IMR-90 (cell line): Measurements from ENCODE around the gene WDFY2. TPM values are rescaled to one million over a fixed set of nuclear protein-coding genes. Genes with fewer than 3 reads are reported as not detected.

Experiments used
- ATAC-seq: fragments of 200-7000 bp; cut with Tn5 transposase; 2 replicates; pipeline ENCODE4 v1.9.1; 2020; ENCODE audit warnings: low read depth, mild to moderate bottlenecking, moderate library complexity
- BruUV-seq: library from RNA; stranded (reverse); fragments of 400-500 nt; replicated peaks from 2 replicates; lab custom pipeline; 2021; lab: Mats Ljungman, UMichigan
- CTCF ChIA-PET: fragments of 300-600 bp; formaldehyde crosslinking; extraction: SDS; loops from one replicate; lab custom pipeline; 2021; ENCODE audit warnings: antibody characterized with exemption; lab: Yijun Ruan, JAX
- POLR2A ChIA-PET: fragments of 300-600 bp; sonication (Branson Sonifier 250); formaldehyde crosslinking; loops from one replicate; lab custom pipeline; 2022; ENCODE audit warnings: antibody characterized with exemption; ENCODE audit not compliant: unreplicated experiment; lab: Charles Lee
- DNase-seq: peaks from one replicate; pipeline ENCODE4 v3.0.0; 2013
- H2AFZ ChIP-seq: replicated peaks from 2 replicates; pipeline ENCODE3; 2013; ENCODE audit warnings: low read length, mild to moderate bottlenecking; ENCODE audit not compliant: poor library complexity
- H2AK5ac ChIP-seq: 2 replicates; pipeline ENCODE4 v1.6.1; 2013; ENCODE audit warnings: low read depth, low read length, inconsistent platforms
- H2AK9ac ChIP-seq: replicated peaks from 2 replicates; pipeline ENCODE3; 2013; ENCODE audit warnings: mild to moderate bottlenecking, low read depth, low read length, moderate library complexity; ENCODE audit not compliant: poor library complexity
- H2BK120ac ChIP-seq: 2 replicates; pipeline ENCODE4 v1.6.1; 2013; ENCODE audit warnings: low read depth, low read length, inconsistent platforms
- H2BK15ac ChIP-seq: 3 replicates; pipeline ENCODE4 v1.6.1; 2013; ENCODE audit warnings: low read depth, low read length, inconsistent platforms
- H2BK20ac ChIP-seq: 2 replicates; pipeline ENCODE4 v1.6.1; 2013; ENCODE audit warnings: low read depth, mild to moderate bottlenecking, inconsistent platforms, low read length, moderate library complexity
- H2BK5ac ChIP-seq: 2 replicates; pipeline ENCODE4 v1.6.1; 2013; ENCODE audit warnings: mild to moderate bottlenecking, low read depth, low read length, inconsistent platforms; ENCODE audit not compliant: poor library complexity, severe bottlenecking
- H3K14ac ChIP-seq: replicated peaks from 2 replicates; pipeline ENCODE4 v1.6.1; 2013; ENCODE audit warnings: low read depth, low read length, inconsistent platforms
- H3K18ac ChIP-seq: 2 replicates; pipeline ENCODE4 v1.6.1; 2013; ENCODE audit warnings: low read depth, low read length, control low read depth
- H3K23ac ChIP-seq: 2 replicates; pipeline ENCODE4 v1.6.1; 2013; ENCODE audit warnings: low read depth, low read length, inconsistent platforms
- H3K27ac ChIP-seq: 2 replicates; pipeline ENCODE4 v1.5.1; 2013; ENCODE audit warnings: mild to moderate bottlenecking, control low read depth, low read length; ENCODE audit not compliant: insufficient read depth
- H3K27me3 ChIP-seq: 2 replicates; pipeline ENCODE4 v1.6.1; 2013; ENCODE audit warnings: low read length; ENCODE audit not compliant: control insufficient read depth, insufficient read depth
- H3K36me3 ChIP-seq: 2 replicates; pipeline ENCODE4 v1.6.1; 2013; ENCODE audit warnings: low read length, mixed read lengths; ENCODE audit not compliant: control insufficient read depth, insufficient read depth
- H3K4ac ChIP-seq: 2 replicates; pipeline ENCODE4 v1.6.1; 2013; ENCODE audit warnings: low read depth, low read length, inconsistent platforms
- H3K4me1 ChIP-seq: 2 replicates; pipeline ENCODE4 v1.6.1; 2013; ENCODE audit warnings: low read length, mixed read lengths; ENCODE audit not compliant: control insufficient read depth, insufficient read depth
- H3K4me2 ChIP-seq: 2 replicates; pipeline ENCODE4 v1.6.1; 2013; ENCODE audit warnings: low read depth, mild to moderate bottlenecking, control low read depth, low read length, moderate library complexity
- H3K4me3 ChIP-seq: 2 replicates; pipeline ENCODE4 v1.5.1; 2013; ENCODE audit warnings: low read depth, mild to moderate bottlenecking, control low read depth, low read length, moderate library complexity; ENCODE audit not compliant: insufficient read depth
- H3K56ac ChIP-seq: 2 replicates; pipeline ENCODE4 v1.6.1; 2013; ENCODE audit warnings: low read length, inconsistent platforms; ENCODE audit not compliant: insufficient read depth; ENCODE audit errors: extremely low read depth
- H3K79me1 ChIP-seq, 2 experiments: 2 replicates each; pipeline ENCODE4 v1.6.1; 2013; ENCODE audit warnings: low read length in 2 of 2, inconsistent platforms in 1 of 2, low read depth in 1 of 2
- H3K9ac ChIP-seq: 2 replicates; pipeline ENCODE4 v1.6.1; 2013; ENCODE audit warnings: low read depth, low read length, control low read depth
- H3K9me1 ChIP-seq: 2 replicates; pipeline ENCODE4 v1.6.1; 2013; ENCODE audit warnings: low read length, inconsistent platforms; ENCODE audit not compliant: insufficient read depth
- H3K9me3 ChIP-seq: 2 replicates; pipeline ENCODE4 v1.6.1; 2013; ENCODE audit warnings: low read length; ENCODE audit not compliant: control insufficient read depth, insufficient read depth
- H4K20me1 ChIP-seq: 2 replicates; pipeline ENCODE4 v1.6.1; 2013; ENCODE audit warnings: low read length, inconsistent platforms; ENCODE audit not compliant: insufficient read depth
- H4K5ac ChIP-seq: 2 replicates; pipeline ENCODE4 v1.6.1; 2013; ENCODE audit warnings: mild to moderate bottlenecking, low read depth, low read length, control low read depth
- H4K8ac ChIP-seq, 2 experiments: 2 replicates each; pipeline ENCODE4 v1.6.1; 2013; ENCODE audit warnings: low read depth in 2 of 2, low read length in 2 of 2, control low read depth in 1 of 2, inconsistent platforms in 1 of 2
- H4K91ac ChIP-seq: 2 replicates; pipeline ENCODE4 v1.6.1; 2013; ENCODE audit warnings: low read depth, low read length, inconsistent platforms; ENCODE audit not compliant: insufficient read depth
- CEBPB ChIP-seq: IDR thresholded peaks from 2 replicates; pipeline ENCODE4 v1.6.1; 2012; ENCODE audit warnings: low read depth, low read length, improper control_type of control experiment
- CHD1 ChIP-seq: IDR thresholded peaks from 2 replicates; pipeline ENCODE4 v1.6.1; 2012; ENCODE audit warnings: low read depth, low read length, improper control_type of control experiment
- FOS ChIP-seq: fragments of 150-350 bp; IDR thresholded peaks from 2 replicates; pipeline ENCODE4 v1.6.1; 2016; ENCODE audit warnings: low read depth, low read length
- MAFK ChIP-seq: IDR thresholded peaks from 2 replicates; pipeline ENCODE4 v1.6.1; 2012; ENCODE audit warnings: low read depth, low read length, improper control_type of control experiment
- MAZ ChIP-seq: IDR thresholded peaks from 2 replicates; pipeline ENCODE4 v1.6.1; 2012; ENCODE audit warnings: low read depth, mild to moderate bottlenecking, low read length, improper control_type of control experiment, moderate library complexity, borderline replicate concordance
- RAD21 ChIP-seq: IDR thresholded peaks from 2 replicates; pipeline ENCODE4 v1.6.1; 2012; ENCODE audit warnings: low read length, improper control_type of control experiment
- SMC3 ChIP-seq: fragments of 150-350 bp; IDR thresholded peaks from 2 replicates; pipeline ENCODE4 v1.6.1; 2016; ENCODE audit warnings: low read depth, mild to moderate bottlenecking, antibody characterized with exemption, low read length, moderate library complexity
- WGBS, 2 experiments: methylation state at CpG; one replicate each; pipeline versions ENCODE4 v1.1.5 to v1.1.7; 2013; ENCODE audit warnings: missing lambda C conversion rate in 2 of 2; ENCODE audit not compliant: insufficient read length in 1 of 2; ENCODE audit errors: extremely low coverage in 2 of 2; 5-methylcytosine and 5-hydroxymethylcytosine counted together
- dilution Hi-C: fragments of 300-500 bp; cut with HindIII; formaldehyde crosslinking; loops from one replicate; pipeline ENCODE4 v1.14.3; 2018; ENCODE audit warnings: low sequenced_read_pairs; ENCODE audit not compliant: unreplicated experiment
- in situ Hi-C: fragments of 300-500 bp; cut with MboI; formaldehyde crosslinking; loops from 3 replicates; pipeline ENCODE4 v1.14.3; 2019; ENCODE audit warnings: low sequenced_read_pairs, inconsistent platforms, mixed read lengths
- intact Hi-C: fragments of 100-400 bp; cut with micrococcal nuclease; formaldehyde crosslinking; loops from 2 replicates; pipeline ENCODE4 v1.10.0; 2022
- polyA plus RNA-seq, 3 experiments: library from polyadenylated mRNA; depleted of rRNA; stranded (reverse); fragments of >200 nt; gene quantifications; 2 replicates each; pipeline ENCODE4 v1.2.3, GENCODE V29; 2012; ENCODE audit warnings: low replicate concordance in 1 of 3
- total RNA-seq: library from RNA; depleted of rRNA; stranded (reverse); fragments of >200 nt; gene quantifications from 2 replicates; pipeline ENCODE4 v1.2.3, GENCODE V29; 2012

The WDFY2 gene
- total and polyA plus RNA-seq, 2 of the 4 experiments (the other 2 are of a cell fraction) = 4.3 to 5.4 TPM

GRCh38 chr13:51729866-51730553 is 145.7 kb downstream of the WDFY2 start:
- H3K4me2 ChIP-seq = peak overlapping the region; percentile 87

More at GRCh38 chr13:51729866-51730553, 145.7 kb downstream of the WDFY2 start:
- DNase-seq (peak; percentile 90), ATAC-seq (peak; percentile 78)
- Histone ChIP-seq H4K8ac (peak overlapping the region; percentile 19 to 81; a peak in 3 of 4 replicates), H3K79me1 (peaks cover 35 to 63% of the 10 kb centered on the region in 2 experiments), H3K36me3 (no peaks in the 10 kb centered on the region), H4K5ac (peak overlapping the region; percentile 71), H3K23ac (peak overlapping the region; percentile 96), H3K4me1 (peaks cover 34% of the 10 kb centered on the region), H2BK15ac (peak overlapping the region; percentile 65; the same call in 2 of the 3 replicates), H2AK9ac (peak overlapping the region; percentile 42), H2BK120ac (peak overlapping the region; percentile 94), H2AK5ac (peak overlapping the region; percentile 90), H4K20me1 (0 out of 2 replicates have a peak, but pooled peaks cover 3% of the 10 kb centered on the region), H2BK5ac (peak overlapping the region; percentile 89), H3K9ac (peak overlapping the region; percentile 67), H2AFZ (peak overlapping the region; percentile 76), H3K18ac (peak overlapping the region; percentile 89), H3K27ac (peak overlapping the region; percentile 88), H3K9me1 (peaks cover 40% of the 10 kb centered on the region), H4K91ac (peak overlapping the region; percentile 75), H3K27me3 (no peaks in the 10 kb centered on the region), H2BK20ac (peak overlapping the region; percentile 89), H3K14ac (peak overlapping the region; percentile 79), H3K4ac (peak overlapping the region; percentile 94), H3K9me3 (no peaks in the 10 kb centered on the region), H3K56ac (peak overlapping the region; percentile 82), H3K4me3 (peak overlapping the region; percentile 11; the same call in 1 of the 2 replicates)
- ChIA-PET CTCF (no interaction called here), POLR2A (no interaction called here)
- peak; percentile 77; the same call in 1 of the 2 replicates for TF ChIP-seq MAZ
- TF ChIP-seq CHD1 = no peak
- TF ChIP-seq FOS = peak; percentile 89
- 0 out of 2 replicates have a peak, but pooled peaks have one; percentile 5 for TF ChIP-seq MAFK
- TF ChIP-seq SMC3 = no peak
- 0 out of 2 replicates have a peak, but pooled peaks have one; percentile 2 for TF ChIP-seq CEBPB
- TF ChIP-seq RAD21 = peak; percentile 22
- in situ Hi-C loops = loop anchor here (10.0 kb wide), 1 partner anchor 285 kb away; no protein-coding TSS in a partner anchor
- WGBS, 2 experiments = 30% methylated on average over 8 of the region's 11 CpGs; no CpG with 5 or more reads in 1 of the 2 experiments
- dilution Hi-C loops = no loop called here
- intact Hi-C loops = loop anchor here (2.0 kb wide), 3 partner anchors 85 to 277 kb away; partner anchors contain the start of gene INTS6
- BruUV-seq = no TSS peak
